ENCODE data around the gene KMT2C.
"Not testable (repeated sequence)": the region's sequence is repeated elsewhere in the genome, so short reads cannot be mapped to it uniquely, and the experiment has no call there.

- TF ChIP-seq, protein P1, sequence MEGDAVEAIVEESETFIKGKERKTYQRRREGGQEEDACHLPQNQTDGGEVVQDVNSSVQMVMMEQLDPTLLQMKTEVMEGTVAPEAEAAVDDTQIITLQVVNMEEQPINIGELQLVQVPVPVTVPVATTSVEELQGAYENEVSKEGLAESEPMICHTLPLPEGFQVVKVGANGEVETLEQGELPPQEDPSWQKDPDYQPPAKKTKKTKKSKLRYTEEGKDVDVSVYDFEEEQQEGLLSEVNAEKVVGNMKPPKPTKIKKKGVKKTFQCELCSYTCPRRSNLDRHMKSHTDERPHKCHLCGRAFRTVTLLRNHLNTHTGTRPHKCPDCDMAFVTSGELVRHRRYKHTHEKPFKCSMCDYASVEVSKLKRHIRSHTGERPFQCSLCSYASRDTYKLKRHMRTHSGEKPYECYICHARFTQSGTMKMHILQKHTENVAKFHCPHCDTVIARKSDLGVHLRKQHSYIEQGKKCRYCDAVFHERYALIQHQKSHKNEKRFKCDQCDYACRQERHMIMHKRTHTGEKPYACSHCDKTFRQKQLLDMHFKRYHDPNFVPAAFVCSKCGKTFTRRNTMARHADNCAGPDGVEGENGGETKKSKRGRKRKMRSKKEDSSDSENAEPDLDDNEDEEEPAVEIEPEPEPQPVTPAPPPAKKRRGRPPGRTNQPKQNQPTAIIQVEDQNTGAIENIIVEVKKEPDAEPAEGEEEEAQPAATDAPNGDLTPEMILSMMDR (conservative IDR thresholded peaks at IDR 0.05; ENCODE audit: low read length): not testable (repeated sequence)
- not testable (repeated sequence) for TF ChIP-seq EZH2phosphoT487 (IDR thresholded peaks at IDR 0.05; ENCODE audit: borderline replicate concordance, low read depth, low read length)
These were observed 12.6 kb downstream of the KMT2C start for GRCh38 chr7:152423171-152423570.

All from OCI-LY7 (cell line).